Activated CD8-positive, alpha-beta memory T cell treated with anti-CD3 and anti-CD28 coated beads, Interleukin-2, amount 50 U/mL, for 24 hours (primary cell): ENCODE measurements around the gene OR10P1.

Experiments used
- DNase-seq: peaks from one replicate; pipeline ENCODE4 v3.0.0-alpha.2; 2020; ENCODE audit errors: extremely low read depth

Gene OR10P1

GRCh38 chr12:55651299-55651683 is 14.6 kb downstream of the OR10P1 start:
- DNase-seq: no peak

DNA sequence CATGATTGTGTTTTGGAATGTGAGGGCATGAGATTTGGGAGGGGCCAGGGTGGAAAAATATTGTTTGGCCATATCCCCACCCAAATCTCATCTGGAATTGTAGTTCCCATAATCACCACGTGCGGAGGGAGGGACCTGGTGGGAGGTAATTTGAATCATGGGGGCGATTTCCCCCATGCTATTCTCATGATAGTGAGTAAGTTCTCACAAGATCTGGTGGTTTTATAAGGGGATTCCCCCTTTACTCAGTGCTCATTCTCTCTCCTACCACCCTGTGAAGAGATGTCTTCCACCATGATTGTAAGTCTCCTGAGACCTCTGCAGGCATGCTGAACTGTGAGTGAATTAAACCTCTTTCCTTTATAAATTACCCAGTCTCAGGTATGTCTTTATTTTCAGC is 15.7 kb downstream of the OR10P1 start:
- DNase-seq: no peak

DNA sequence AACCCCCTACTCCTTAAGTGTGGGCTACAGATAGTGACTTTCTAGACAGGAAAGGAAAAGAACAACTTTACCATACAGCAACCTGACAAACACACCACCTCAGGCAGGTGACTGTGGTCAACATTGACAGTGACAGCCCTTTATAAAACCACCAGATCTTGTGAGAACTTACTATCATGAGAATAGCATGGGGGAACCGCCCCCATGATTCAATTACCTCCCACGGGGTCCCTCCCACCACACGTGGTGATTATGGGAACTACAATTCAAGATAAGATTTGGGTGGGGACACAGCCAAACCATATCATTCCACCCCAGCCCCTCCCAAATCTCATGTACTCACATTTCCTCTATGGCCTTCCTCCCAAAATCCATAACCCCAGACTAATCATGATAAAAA is 16.3 kb downstream of the OR10P1 start:
- DNase-seq: no peak

DNA sequence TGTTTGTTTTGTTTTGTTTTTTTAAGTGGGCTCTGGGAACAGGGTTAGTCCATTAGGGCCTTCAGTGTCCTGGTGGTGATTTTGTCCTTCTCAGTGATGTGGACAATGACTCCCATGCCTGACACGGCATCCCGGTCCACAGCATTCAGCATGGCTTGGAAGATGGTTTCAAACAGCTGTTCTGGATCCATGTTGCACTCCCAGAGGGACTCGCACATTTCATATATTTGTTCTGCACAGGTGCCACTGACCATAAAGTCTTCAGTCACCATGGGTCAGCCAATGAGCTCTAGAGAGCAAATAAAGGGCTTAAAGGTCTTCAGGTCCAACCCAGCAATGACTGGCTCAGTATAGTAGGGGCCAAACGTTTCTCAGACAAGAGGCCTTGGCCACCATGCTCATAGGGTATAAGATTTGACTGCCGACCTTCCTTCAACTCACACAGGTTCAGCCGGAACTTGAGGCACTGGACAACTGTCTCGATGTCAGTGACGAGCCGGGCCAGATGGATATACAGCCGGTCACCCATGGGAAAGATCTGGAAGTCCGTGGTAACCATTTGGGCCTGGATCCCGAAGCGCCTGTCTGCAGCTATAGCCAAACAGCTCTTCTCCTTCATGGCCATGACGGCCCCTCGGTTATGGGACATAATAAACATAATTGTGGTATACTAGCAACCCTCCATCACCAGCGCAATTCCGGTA is 18.0 kb downstream of the OR10P1 start:
- DNase-seq: no peak

- DNase-seq: no peak
These were observed 20.5 kb downstream of the OR10P1 start for GRCh38 chr12:55657212-55657611.

GRCh38 chr12:55658212-55658611 is 21.5 kb downstream of the OR10P1 start:
- no peak for DNase-seq

- no peak for DNase-seq
These were observed 22.1 kb downstream of the OR10P1 start for GRCh38 chr12:55658635-55659391.

DNA sequence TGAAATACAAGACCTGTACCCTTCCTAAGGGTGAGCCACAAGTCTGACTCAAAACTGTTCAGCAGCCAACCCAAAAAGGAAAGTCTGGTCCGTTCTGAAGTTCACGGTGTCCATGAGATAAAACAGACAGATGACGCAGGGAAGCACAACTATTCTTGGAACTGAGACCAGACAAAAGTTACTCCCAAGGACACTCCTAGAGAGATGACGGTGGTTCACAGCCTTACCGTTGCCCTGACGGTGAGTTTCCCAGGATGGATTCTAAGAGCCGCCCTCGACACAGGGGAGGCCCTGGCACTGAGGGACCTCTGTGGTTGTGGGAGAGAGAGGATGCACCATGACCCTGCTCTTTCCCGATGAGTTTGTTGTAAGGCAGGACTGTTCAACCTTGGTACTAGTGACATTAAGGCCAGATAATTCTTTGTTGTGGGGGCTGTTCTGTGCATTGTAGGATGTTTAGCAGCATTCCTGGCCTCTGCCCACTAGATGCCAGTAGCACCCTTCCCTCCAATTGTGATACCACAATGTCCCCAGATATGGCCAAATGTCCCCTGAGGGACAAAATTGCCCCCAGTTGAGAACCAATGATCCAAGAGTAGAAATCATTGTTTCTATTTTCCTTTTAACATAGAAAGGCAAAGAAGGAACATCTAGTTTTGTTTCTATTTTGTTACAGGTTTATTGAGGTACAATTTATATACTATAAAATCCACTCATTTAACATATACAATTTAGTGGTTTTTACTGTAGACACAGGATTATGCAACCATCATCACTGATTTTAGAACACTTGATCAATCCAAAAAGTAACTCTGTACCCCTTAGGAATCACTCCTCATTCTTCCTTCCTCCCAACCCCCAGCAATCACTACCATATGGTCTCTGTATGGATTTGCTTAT is 23.0 kb downstream of the OR10P1 start:
- no peak for DNase-seq

- no peak for DNase-seq
These were observed 26.7 kb downstream of the OR10P1 start for GRCh38 chr12:55663391-55663790.

DNA sequence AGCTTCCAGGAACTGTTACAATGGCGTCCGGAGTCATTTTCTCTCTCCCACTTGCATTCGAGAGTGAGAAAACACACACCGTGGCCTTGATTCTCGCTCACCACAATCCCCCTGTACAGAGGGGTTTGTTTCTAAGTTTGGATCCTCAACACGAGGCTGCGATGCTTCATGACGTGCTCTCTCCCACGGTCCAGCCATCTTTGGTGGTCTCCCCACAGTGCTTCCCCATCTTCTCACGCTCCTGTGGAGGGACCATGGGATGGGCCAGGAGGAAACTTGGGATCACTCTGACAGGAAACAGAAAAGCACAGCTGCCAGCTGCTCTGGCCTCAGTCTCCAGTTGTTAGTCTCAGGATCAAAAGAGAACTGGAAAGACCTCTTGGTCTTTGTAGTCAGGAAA is 28.1 kb downstream of the OR10P1 start:
- DNase-seq: no peak

GRCh38 chr12:55666508-55666907 is 29.8 kb downstream of the OR10P1 start:
- no peak for DNase-seq

DNA sequence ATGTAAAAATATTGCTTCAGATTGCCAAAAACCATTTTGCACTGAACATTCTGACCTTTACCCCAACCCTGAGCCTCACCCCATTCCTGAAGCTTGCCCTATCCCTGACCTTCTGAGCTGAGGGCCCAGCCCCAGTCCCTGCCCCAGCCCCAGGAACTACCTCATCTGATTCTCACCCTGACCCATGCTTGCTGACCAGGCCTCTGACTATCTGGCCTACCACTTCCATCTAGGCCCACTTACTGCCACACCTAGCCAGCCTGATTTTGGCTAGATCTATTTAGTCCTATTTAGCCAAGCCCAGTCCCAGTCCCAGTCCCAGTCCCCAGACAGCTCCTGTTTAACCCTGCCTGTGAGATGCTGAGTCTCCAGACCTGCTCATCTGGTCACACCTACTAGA is 33.6 kb downstream of the OR10P1 start:
- DNase-seq: no peak

DNA sequence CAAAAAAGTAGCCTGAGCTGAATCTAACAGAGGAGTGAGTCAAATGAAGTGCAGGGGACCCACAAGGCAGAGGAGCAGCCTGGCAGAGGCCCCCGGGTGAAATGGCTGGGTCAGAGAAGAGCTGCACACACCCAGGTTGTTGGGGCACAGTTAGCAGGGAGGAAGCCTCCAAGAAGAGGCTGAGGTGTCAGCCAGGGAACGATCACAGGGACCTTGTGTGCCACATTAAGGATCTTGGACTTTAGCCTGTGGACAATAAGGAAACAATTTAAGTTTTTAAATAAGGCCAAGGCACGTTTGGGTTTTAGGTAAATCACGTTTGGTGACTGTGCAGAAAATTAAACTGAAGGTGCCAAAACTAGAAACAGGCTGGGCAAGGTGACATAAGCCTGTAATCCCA is 35.1 kb downstream of the OR10P1 start:
- no peak for DNase-seq

GRCh38 chr12:55673638-55674037 is 36.9 kb downstream of the OR10P1 start:
- DNase-seq: no peak

DNA sequence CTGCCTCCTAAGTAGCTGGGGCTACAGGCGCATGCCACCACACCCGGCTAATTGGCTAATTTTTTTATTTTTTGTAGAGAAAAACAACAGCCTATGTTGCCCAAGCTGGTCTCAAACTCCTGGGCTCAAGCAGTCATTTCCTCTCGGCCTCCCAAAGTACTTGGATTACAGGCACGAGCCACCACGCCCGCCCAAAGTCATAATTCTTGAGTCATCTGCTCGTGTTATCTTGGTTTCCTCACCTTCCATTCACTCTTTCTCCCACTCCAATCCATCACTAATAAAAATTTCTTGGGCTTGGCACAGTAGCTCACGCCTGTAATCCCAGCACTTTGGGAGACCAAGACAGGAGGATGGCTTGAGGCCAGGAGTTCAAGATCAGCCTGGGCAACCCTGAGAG is 39.0 kb downstream of the OR10P1 start:
- no peak for DNase-seq

- DNase-seq: no peak
These were observed 40.0 kb downstream of the OR10P1 start for GRCh38 chr12:55676707-55677106.

GRCh38 chr12:55679691-55680090 is 43.0 kb downstream of the OR10P1 start:
- DNase-seq: no peak

DNA sequence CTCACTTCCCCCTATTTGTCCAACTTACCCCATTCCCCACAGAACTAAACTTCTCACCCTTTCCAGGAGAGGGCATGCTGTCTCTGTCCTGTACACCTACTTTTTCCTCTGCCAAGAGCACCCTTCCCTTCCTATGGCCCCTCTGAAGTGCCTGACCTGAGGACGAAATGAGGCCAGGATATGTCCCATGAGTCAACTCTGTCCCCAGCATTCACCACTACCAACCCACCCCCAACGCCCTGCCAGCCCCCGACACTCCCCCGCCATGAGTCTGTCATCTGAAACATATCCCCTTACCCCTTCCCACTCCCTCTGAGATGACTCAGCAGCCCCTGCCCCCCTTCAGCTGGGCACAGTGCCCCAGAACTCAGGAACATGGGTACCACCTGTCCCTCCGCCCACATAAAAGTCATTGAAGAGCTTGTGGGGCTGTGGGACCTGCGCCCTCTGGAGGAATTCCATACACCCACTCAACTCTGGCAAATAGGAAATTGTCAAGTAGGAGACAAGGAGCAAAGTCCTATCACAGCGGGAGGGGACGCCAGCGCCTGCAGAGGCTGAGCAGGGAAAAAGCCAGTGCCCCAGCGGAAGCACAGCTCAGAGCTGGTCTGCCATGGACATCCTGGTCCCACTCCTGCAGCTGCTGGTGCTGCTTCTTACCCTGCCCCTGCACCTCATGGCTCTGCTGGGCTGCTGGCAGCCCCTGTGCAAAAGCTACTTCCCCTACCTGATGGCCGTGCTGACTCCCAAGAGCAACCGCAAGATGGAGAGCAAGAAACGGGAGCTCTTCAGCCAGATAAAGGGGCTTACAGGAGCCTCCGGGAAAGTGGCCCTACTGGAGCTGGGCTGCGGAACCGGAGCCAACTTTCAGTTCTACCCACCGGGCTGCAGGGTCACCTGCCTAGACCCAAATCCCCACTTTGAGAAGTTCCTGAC is 44.7 kb downstream of the OR10P1 start:
- no peak for DNase-seq

DNA sequence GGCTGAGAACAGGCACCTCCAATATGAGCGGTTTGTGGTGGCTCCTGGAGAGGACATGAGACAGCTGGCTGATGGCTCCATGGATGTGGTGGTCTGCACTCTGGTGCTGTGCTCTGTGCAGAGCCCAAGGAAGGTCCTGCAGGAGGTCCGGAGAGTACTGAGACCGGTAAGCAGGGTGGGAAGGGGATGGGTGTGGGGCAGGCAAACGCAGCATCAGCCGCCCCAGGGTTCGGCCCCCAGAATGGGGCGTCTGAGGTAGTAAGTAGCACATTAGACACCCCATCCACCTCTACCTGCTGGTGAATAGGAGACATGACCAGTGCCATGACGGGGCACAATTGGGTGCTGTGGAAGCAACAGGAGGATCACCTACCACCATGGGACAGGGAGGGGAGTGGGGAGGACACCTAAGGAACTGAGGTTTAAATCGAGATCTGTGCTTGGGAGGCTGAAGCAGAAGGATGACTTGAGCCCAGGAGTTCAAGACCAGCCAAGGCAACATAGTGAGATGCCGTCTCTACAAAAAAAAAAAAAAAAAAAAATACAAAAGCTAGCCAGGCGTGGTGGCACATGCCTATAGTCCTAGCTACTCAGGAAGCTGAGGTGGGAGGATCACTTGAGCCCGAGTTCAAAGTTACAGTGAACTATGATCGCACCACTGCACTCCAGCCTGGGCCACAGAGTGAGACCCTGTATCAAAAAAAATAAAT is 45.5 kb downstream of the OR10P1 start:
- no peak for DNase-seq

DNA sequence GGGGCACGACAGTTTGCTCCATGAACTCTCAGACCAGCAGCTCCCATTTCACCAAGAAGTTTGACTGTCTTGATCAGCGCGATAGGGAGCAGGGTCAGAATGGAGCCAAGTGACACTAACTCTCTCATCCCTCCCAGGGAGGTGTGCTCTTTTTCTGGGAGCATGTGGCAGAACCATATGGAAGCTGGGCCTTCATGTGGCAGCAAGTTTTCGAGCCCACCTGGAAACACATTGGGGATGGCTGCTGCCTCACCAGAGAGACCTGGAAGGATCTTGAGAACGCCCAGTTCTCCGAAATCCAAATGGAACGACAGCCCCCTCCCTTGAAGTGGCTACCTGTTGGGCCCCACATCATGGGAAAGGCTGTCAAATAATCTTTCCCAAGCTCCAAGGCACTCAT is 47.0 kb downstream of the OR10P1 start:
- no peak for DNase-seq
